Activated T-helper 9 cell treated with anti-CD3 and anti-CD28 coated beads, Interleukin-2, amount 50 U/mL, for 16 hours (primary cell): ENCODE results near the gene NPHP3.

Experiments
- DNase-seq: peaks from one replicate; pipeline ENCODE4 v3.0.0-alpha.2; 2020; ENCODE audit warnings: low read depth

The NPHP3 gene

DNA sequence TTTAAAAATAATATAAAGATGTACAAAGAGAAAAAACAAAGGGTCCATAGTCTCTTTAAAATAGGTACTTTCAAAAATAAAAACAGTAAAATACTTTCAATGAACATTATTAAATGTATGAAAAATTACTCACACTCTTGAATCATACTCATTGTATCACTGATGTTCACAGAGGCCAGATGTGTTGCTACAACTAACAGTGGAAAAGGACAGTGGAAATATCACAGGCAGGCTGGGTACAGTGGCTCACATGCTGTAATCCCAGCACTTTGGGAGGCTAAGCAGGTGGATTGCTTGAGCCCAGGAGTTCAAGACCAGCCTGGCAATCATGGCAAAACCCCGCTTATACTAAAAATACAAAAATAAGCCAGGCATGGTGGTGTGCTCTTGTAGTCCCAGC, 26.8 kb downstream of the NPHP3 start:
- DNase-seq: no peak

GRCh38 chr3:132694991-132695390, 27.2 kb downstream of the NPHP3 start:
- DNase-seq: no peak

GRCh38 chr3:132690040-132690439, 32.2 kb downstream of the NPHP3 start:
- DNase-seq: no peak

DNA sequence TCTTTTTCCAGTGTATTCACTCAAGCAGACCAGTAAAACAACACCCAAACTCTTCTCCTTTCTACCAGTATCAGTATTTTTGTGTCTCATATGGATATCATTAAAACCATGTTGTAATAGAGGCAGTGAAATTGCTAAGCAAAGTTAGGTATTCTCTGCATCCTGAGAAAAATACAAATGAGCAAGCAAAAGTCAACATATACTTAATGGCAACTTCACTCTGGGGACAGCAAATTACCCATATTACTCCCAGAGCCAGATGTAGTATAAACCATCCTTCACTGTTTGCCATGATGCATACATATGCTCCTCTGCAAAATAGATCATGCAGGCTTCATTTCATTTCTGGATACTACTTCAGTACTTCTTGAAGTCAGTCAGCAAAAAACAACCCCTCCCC, 40.0 kb downstream of the NPHP3 start:
- no peak for DNase-seq

DNA sequence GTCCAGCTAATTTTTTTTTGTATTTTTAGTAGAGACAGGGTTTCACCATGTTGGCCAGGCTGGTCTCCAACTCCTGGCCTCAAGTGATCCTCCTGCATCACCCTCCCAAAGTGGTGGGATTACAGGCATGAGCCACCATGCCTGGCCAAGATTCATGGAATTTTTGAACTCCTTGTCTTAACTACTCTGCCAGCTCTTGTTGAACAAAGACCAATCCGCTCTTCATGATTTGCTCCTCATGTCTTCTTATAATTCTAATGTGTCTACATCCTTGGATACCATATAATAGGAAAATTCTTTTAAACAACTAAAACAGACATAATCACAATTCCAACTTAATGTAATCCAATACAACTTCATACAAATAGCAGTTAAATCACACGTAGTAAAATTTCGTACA, 40.8 kb downstream of the NPHP3 start:
- no peak for DNase-seq

- DNase-seq: no peak
Observed at GRCh38 chr3:132679911-132680310, 42.3 kb downstream of the NPHP3 start.

GRCh38 chr3:132675408-132675807, 46.8 kb downstream of the NPHP3 start:
- DNase-seq: no peak

GRCh38 chr3:132669256-132669777, 52.9 kb downstream of the NPHP3 start:
- DNase-seq: no peak

DNA sequence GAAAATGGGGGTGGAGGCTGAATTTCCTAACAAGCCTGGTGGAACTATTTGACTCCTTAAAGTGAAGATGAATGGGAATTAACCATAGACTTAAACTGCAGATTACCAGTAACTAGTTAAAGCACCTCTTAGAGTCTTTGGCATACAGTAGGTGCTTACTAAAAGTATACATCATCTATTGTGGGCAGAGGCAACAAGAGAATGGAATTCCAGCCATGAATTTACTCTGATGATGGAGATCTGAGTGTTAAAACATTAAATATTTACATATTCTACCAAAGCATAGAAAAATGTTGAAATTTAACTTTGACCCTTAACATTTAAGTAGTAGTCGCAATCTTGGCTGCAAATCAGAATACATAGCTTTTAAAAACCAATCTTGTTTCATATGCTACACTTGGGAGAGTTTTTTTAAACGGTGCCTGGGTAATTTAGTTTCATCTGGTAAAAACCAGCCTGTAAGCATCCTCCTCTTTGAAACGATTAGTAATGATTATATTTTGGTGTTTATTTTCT, 56.9 kb downstream of the NPHP3 start:
- no peak for DNase-seq

- DNase-seq: no peak
Observed at GRCh38 chr3:132662212-132662611, 60.0 kb downstream of the NPHP3 start.

- no peak for DNase-seq
Observed at GRCh38 chr3:132661101-132661500, 61.1 kb downstream of the NPHP3 start.

DNA sequence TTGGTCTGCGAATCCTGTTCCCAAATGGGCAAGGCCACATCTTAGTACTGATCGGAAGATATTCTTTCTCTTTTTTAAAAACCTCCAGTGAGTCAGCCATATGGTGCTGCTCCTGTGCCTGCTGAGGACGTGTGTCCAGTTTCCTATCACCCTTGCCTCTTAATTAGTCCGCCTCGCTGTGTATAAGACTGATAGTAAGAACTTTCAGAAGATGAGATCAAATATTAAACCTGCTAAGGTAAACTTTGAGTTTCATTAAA, 61.5 kb downstream of the NPHP3 start:
- DNase-seq: no peak

GRCh38 chr3:132660052-132660810, 62.0 kb downstream of the NPHP3 start, which contains the start of gene UBA5:
Gene UBA5, plus strand, starts transcription at chr3:132660329. Its CDS starts 209 bp downstream, at chr3:132660538.
- peak; percentile 61 for DNase-seq

DNA sequence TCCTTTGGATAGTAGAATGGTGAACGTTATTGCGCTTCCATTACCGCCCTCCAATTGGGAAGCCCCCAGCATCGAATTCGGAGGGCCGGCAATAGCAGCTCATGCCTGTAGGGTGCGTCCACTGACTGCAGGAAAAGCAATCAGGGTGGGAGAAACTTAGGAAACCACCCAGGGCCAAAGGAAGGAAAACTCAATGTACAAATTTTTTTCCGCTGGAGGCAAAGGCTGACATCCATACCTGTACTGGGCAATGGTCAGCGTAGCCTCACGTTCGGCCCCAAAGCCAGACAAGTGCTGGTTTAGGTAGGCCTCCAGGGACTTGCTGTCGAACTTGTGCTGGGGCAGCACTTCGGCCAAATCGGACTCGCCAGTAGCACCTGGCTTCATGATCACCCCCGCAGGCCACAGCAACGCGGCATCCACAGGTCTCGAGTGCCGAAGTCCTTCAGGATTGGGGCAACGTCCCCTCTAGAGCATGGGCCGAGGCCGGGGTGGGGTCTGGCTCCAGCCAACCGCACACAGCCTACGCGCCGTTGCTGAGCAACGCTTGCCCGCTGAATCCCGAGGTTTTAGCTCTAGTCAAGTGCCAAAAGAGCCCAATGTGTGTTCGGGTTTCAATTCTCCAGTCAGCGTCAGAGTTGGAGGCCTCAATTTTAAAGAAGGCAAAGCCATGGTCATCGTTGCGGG, 62.7 kb downstream of the NPHP3 start, which contains the start of gene ACAD11:
ACAD11 (minus strand) TSS at position 445 of the 687 bp plus-strand sequence; CDS start at position 387, 58 bp downstream.
- peak; percentile 12 for DNase-seq

DNA sequence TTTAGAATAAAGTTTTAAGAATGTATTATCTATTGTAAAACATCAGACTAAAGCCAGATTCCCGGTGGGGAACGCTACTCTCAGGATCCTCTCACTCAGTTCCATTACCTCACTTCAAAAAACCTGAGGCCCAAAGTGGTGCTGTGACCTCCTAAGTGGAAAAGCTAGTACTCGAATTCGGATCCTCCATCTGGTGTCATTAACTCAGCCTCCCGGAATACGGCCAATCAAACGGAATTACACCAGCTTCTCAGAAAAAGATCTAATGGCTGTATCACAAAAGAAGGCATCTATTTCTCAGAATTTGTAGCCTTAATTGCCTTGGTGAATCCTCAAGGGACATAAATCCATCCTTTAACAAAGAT, 63.2 kb downstream of the NPHP3 start:
- DNase-seq: no peak

GRCh38 chr3:132657869-132658747, 64.1 kb downstream of the NPHP3 start:
- DNase-seq: no peak

GRCh38 chr3:132655471-132655870, 66.7 kb downstream of the NPHP3 start:
- DNase-seq: no peak

DNA sequence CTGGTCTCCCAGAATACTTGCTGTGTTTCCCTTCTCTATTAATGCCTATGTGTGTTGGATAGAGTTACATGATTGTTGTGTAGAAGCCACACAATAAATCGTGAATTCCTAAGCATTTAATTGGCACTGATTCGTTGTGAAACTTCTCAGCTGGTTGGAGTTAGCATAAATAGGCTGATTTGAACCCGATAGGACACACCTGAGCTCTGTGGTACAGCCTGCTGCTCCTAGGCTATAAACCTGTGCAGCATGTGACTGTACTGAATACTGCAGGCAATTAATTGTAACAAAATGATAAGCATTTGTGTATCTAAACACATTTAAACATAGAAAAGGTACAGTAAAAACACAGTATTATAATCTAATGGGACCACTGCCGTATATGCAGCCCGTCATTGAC, 67.5 kb downstream of the NPHP3 start:
- no peak for DNase-seq

DNA sequence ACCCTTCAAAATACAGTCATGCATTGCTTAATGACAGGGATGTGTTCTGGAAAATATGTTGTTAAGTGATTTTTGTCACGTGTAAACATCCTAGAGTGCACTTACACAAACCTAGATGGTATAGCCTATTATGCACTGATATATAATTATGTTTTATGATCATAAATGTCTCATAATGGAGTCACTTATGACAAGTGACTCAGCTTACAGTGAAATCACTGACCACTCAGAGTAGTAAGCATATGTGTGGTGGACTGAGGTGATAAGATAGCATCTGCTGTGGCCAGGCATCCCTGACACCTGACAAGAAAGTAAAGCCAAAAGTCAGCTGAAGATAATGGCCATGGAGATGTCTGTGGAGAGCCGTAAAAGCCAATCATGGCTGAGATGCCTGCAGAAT, 68.0 kb downstream of the NPHP3 start:
- no peak for DNase-seq

DNA sequence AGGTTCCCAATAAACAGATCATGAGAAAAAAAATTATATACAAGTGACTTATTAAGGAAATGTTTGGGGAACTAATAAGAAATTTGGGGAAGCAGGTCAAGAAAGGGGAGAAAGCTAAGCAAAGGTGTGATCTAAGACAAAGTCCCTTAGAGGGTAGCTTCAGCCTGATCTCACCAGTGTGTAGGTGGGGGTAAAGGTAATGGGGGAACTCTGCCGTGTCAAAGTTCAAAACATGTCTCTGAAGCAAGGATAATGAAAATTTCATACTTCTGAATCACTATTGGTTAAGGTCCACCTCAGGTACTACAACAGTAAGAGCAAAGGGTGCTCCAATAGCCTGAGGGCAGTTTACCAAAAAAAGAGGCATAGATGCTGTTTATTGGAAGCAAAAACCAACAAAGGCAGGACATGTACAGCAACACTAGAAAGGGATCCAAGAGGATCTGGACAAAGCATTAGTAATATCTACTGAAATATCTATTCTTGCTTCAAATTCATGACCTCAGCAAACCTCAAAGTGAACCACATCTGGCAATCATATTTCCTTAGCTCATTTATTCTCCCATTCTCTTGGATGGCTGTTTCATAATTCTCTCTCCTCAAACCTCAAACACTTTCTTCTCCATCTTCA, 69.5 kb downstream of the NPHP3 start:
- DNase-seq: no peak

DNA sequence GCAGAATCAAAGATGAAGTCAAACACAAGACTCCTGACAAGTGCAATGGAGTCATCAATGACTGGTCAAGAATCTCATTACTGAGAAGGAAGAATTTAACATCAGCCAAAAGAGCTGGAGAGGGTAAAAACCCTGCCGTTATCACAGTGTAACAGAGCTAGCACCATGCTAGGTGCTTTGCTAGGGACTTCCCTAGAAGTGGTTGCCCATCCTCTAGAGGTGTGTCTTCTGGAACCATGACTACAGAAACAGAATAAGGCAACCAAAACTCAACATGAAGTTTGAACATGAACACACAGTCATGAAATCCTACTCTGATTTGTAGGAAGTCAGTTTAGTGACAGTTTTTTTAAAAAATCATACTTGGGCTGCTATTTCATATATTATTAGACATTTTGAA, 72.1 kb downstream of the NPHP3 start:
- DNase-seq: no peak

- no peak for DNase-seq
Observed at GRCh38 chr3:132645058-132645457, 77.2 kb downstream of the NPHP3 start.
